HG02840 (cell line): ENCODE results near the gene CDK5RAP3.

Experiments
- ATAC-seq: cut with Tn5 transposase; IDR thresholded peaks from one replicate; pipeline ENCODE4 v1.9.1; 2021; ENCODE audit warnings: mild to moderate bottlenecking, moderate library complexity, moderate number of reproducible peaks; ENCODE audit not compliant: unreplicated experiment, low FRiP score

CDK5RAP3 gene

GRCh38 chr17:47948706-47949196 is 22.2 kb upstream of the CDK5RAP3 start:
- ATAC-seq: no peak

GRCh38 chr17:47949197-47949759 is 21.6 kb upstream of the CDK5RAP3 start:
- no peak for ATAC-seq

GRCh38 chr17:47949946-47950345 is 21.0 kb upstream of the CDK5RAP3 start:
- no peak for ATAC-seq

GRCh38 chr17:47950448-47950847 is 20.5 kb upstream of the CDK5RAP3 start:
- no peak for ATAC-seq

- no peak for ATAC-seq
Observed at GRCh38 chr17:47952171-47953021, 18.5 kb upstream of the CDK5RAP3 start.

GRCh38 chr17:47953909-47954308 is 17.0 kb upstream of the CDK5RAP3 start:
- ATAC-seq: no peak

- ATAC-seq: no peak
Observed at GRCh38 chr17:47955497-47956461, 15.1 kb upstream of the CDK5RAP3 start.

- no peak for ATAC-seq
Observed at GRCh38 chr17:47956791-47957590, 13.9 kb upstream of the CDK5RAP3 start.

- ATAC-seq: no peak
Observed at GRCh38 chr17:47957591-47958490, 13.1 kb upstream of the CDK5RAP3 start, which contains the start of gene PRR15L. PRR15L (minus strand) TSS chr17:47957883; CDS start chr17:47953234, 4,649 bp downstream.

GRCh38 chr17:47959825-47960655 is 10.9 kb upstream of the CDK5RAP3 start:
- ATAC-seq: no peak

GRCh38 chr17:47961406-47961805 is 9.5 kb upstream of the CDK5RAP3 start:
- ATAC-seq: no peak

GRCh38 chr17:47962901-47963300 is 8.0 kb upstream of the CDK5RAP3 start:
- ATAC-seq: no peak

GRCh38 chr17:47964856-47965255 is 6.1 kb upstream of the CDK5RAP3 start:
- ATAC-seq: no peak

GRCh38 chr17:47966079-47966519 is 4.8 kb upstream of the CDK5RAP3 start:
- ATAC-seq: no peak

- no peak for ATAC-seq
Observed at GRCh38 chr17:47967607-47968252, 3.2 kb upstream of the CDK5RAP3 start.

- no peak for ATAC-seq
Observed at GRCh38 chr17:47968836-47969235, 2.1 kb upstream of the CDK5RAP3 start.

- ATAC-seq: no peak
Observed at GRCh38 chr17:47969930-47970724, 786 bp upstream of the CDK5RAP3 start.
